ENCODE results near the gene FAM117B.

The FAM117B gene
- 31.9 to 76.8 (median 72.1) reads per million in 3 experiments for total RNA-seq

- DNase-seq: peak; percentile 97
Observed at GRCh38 chr2:202634556-202635427, at the start of gene FAM117B. Gene FAM117B (plus strand): TSS chr2:202634969. CDS start chr2:202635188, 219 bp downstream.

DNA sequence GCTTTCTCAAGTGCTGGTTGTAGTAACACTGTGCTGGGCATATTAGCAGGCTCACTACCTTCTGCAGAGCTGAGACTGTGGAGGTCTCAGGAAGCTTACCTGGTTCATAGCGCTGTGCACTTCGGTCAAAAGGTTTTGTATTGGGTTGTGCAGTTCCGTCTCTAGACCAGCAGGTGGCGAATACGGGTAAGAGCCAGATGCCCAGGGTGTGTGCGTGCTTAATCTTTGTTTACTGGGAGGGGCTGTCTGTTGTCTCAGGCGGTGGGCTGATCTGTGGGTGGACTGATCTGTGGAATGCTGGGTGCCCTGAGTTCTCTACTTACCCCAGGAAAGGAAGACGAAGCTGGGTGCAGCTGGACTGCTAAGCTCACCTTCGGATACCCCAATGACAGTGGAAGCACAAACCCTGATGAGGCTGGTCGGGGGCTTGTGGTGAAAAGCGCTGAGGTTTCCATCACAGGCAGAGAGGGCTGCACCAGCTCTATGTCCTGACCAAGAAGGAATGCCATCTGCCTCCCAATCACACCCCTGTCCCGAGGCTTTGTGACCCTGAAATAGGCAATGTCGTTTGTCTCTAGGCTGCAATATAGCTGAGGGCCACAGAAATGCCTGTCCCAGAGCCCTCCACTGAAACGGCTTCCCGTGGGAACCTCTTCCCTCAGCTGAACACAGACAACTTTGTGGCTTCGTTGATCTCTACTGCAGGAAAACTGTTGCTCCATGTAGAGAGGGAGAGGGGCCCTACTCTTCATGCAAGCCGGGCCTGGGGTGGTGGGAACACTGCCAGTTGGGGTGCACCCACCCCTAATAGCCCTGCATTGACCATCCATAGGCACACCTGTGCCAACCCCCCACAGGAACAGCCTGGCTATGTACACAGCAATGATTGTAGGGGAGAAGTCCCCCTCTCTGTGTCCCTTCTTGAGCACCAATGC lies 45.9 kb upstream of the FAM117B start:
- DNase-seq: peak; percentile 63

- no peak for DNase-seq
Observed at GRCh38 chr2:202589582-202589949, 45.2 kb upstream of the FAM117B start.

DNA sequence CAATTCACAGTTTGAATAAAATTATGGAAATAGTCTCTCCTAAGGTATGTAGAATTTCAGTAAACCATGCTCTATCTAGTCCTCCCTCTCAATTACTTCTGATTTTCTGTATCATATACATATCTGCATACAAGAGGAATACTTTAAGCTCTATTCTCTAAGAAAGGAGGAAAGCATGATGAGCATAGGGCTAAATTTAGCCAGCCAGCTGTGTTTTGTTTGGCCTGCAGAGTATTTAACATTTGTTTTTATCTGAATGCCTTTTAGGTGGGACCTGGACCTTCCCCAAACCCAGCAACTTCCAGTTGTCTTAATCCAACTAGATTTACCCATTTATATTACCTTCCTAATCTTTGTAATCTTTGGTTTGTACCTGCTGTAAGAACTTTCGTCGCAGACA lies 42.2 kb upstream of the FAM117B start:
- no peak for DNase-seq

DNA sequence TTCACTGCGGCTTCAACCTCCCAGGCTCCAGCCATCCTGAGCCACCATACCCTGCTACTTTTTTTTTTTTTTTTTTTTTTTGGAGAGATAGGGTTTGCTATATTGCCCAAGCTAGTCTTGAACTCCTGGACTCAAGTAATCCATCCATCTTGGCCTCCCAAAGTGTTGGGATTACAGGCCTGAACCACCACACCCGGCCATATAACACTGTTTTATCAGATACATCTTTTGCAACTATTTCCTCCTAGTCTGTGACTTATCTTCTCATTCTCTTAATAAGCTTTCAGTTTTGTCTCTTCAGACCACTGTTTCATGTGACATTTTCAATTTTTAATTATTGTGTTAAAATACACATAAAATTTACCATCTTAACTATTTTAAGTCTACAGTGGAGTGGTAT lies 35.7 kb upstream of the FAM117B start:
- no peak for DNase-seq

GRCh38 chr2:202599911-202600310 lies 34.9 kb upstream of the FAM117B start:
- DNase-seq: no peak

DNA sequence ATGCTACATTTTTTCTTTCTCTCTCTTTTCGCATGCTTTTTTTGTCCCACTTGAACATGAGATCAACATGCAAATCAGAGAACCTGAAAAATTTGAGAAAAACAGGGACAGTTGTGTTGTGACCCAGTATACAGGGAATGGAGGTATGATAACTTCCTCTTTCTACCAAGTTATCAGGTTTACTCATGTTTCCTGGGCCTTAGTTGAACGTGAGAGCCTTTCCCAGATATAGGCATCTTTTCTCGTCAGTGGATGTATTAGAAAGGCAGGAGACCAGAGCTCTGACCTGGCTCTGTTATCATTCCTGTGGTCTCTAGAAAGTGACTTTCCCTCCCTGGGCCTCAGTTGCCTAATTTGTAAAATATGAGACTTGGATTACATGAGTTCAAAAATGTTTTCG lies 30.1 kb upstream of the FAM117B start:
- no peak for DNase-seq

- DNase-seq: no peak
Observed at GRCh38 chr2:202605174-202605573, 29.6 kb upstream of the FAM117B start.

GRCh38 chr2:202608142-202608852 lies 26.5 kb upstream of the FAM117B start:
- no peak for DNase-seq

DNA sequence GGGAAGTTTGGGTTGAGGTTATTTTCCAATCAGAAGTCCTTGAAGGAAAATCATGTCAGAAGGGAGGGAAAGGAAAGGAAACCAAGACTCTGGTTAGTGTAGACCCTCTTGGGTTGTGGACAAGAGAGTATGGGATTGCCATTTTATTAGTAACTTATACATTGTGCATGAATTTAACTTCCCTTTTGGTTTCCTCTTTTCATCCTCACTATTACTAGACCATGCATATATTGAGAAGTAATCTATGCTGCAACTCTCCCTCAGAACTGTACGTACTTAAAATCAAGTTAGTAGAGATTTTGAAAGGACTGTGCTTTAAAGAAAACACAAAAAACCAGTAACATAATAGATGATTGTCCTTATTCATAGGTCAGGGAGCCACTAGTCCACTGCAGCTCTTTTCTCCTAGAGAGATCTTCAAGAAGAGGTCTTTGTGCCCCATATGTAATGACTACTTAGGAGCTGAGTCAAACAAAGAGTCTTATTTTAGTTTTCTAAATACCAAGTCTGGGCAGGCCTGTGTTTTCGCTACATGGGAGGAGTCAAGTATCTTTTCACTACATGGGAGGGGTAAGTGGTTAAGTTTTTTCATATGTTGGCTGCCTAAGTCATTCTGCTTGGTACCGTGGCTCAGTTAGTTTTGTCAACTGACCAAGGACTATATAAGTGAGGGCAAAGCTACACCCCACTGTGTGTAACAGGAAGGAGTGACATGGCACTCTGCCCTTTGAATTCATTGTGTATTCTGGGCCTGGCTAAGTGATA lies 25.2 kb upstream of the FAM117B start:
- DNase-seq: no peak

GRCh38 chr2:202610380-202610779 lies 24.4 kb upstream of the FAM117B start:
- no peak for DNase-seq

GRCh38 chr2:202612145-202612544 lies 22.6 kb upstream of the FAM117B start:
- no peak for DNase-seq

- DNase-seq: no peak
Observed at GRCh38 chr2:202613479-202613878, 21.3 kb upstream of the FAM117B start.

- DNase-seq: no peak
Observed at GRCh38 chr2:202624133-202624532, 10.6 kb upstream of the FAM117B start.

GRCh38 chr2:202627042-202627441 lies 7.7 kb upstream of the FAM117B start:
- DNase-seq: no peak

DNA sequence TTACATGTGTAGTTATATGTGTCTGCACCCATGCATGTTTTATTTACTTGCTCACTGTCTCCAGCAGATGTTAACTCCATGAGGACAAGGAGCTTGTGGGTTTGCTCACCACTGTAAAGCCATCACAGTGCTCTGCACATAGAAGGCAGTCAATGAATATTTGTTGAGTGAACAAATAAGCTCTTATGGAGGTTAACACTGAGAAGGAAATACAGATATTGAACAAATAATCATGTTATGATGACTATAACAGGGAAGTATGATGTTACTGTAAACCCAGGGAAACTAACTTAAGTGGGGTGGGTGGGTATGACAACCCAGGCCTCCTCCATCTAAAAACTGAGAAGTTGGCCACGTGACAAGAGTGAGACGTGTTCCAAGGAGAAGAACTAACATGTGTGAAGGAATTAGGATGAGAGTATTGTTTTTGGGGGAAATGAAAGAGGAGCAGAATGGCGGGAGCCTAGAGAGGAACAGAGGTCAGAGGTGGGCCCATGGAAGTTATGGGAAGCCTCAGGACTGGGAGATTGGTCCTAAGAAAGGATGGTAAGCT lies 6.0 kb upstream of the FAM117B start:
- no peak for DNase-seq

GRCh38 chr2:202632682-202633290 lies 2.0 kb upstream of the FAM117B start:
- DNase-seq: no peak

- DNase-seq: no peak
Observed at GRCh38 chr2:202633470-202633869, 1.3 kb upstream of the FAM117B start.

- DNase-seq: peak; percentile 73
Observed at GRCh38 chr2:202635428-202636212, 851 bp downstream of the FAM117B start.

DNA sequence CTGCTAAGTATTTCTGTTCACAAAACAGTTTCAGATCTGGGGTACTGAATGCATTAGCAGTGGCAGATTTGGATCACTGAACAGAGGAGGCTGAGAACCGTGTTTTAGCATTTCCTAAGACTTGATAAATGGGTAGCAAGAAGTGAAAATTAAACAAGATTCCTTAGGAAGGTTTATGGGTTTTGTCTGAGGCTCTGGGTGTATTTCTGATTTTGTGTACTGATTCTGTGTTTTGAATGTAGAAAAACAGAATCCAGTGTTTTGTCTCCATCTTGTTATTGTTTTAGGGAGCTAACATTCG lies 1.4 kb downstream of the FAM117B start:
- no peak for DNase-seq

GRCh38 chr2:202638721-202639120 lies 4.0 kb downstream of the FAM117B start:
- DNase-seq: no peak

All from central memory CD4-positive, alpha-beta T cell (primary cell).